Endothelial cell of umbilical vein (primary cell): ENCODE data around the gene RPP25. TPM values are rescaled to one million over a fixed set of nuclear protein-coding genes. Genes with fewer than 3 reads are reported as not detected.

ENCODE experiments used
- BruUV-seq: library from RNA; stranded (reverse); fragments of 400-500 nt; replicated peaks from 2 replicates; lab custom pipeline; 2021; lab: Mats Ljungman, UMichigan
- CTCF ChIA-PET: fragments of 300-600, 350-600 bp; sonication (Branson Sonifier 250); formaldehyde crosslinking; loops from one replicate; lab custom pipeline; 2021; ENCODE audit warnings: antibody characterized with exemption, inconsistent platforms; lab: Charles Lee
- POLR2A ChIA-PET: fragments of 300-600, 350-600 bp; sonication (Branson Sonifier 250); formaldehyde crosslinking; loops from one replicate; lab custom pipeline; 2021; ENCODE audit warnings: antibody characterized with exemption, inconsistent platforms; lab: Charles Lee
- DNase-seq: peaks from one replicate; pipeline ENCODE4 v3.0.0-alpha.2; 2011; ENCODE audit warnings: low read depth, low spot score
- FAIRE-seq: peaks from 2 replicates; lab custom pipeline; 2011; peaks lifted over from hg19 to GRCh38; lab: Jason Lieb, UNC
- H2AFZ ChIP-seq: 2 replicates; pipeline ENCODE4 v1.6.0; 2012; ENCODE audit warnings: low read depth, low read length, control low read depth, inconsistent platforms
- H3K27ac ChIP-seq: 2 replicates; pipeline ENCODE4 v1.5.1; 2011; ENCODE audit warnings: low read depth, mild to moderate bottlenecking, control low read depth, low read length, moderate library complexity; ENCODE audit not compliant: insufficient read depth
- H3K27me3 ChIP-seq, 2 experiments: 2 replicates each; pipeline versions ENCODE4 v1.6.0 to v1.6.1; 2011; ENCODE audit warnings: low read length in 2 of 2, mixed read lengths in 1 of 2; ENCODE audit not compliant: control insufficient read depth in 2 of 2, insufficient read depth in 2 of 2
- H3K36me3 ChIP-seq, 2 experiments: 2 replicates in 1 of 2; 3 replicates in 1 of 2; pipeline ENCODE4 v1.5.1; 2011; ENCODE audit warnings: low read length in 2 of 2, mild to moderate bottlenecking in 1 of 2, moderate library complexity in 1 of 2; ENCODE audit not compliant: control insufficient read depth in 2 of 2, insufficient read depth in 2 of 2; ENCODE audit errors: extremely low read depth in 1 of 2
- H3K4me1 ChIP-seq: 3 replicates; pipeline ENCODE4 v1.5.1; 2011; ENCODE audit warnings: mild to moderate bottlenecking, low read length; ENCODE audit not compliant: control insufficient read depth, insufficient read depth; ENCODE audit errors: extremely low read depth
- H3K4me2 ChIP-seq: 2 replicates; pipeline ENCODE4 v1.6.1; 2011; ENCODE audit warnings: low read length, control low read depth, mixed read lengths; ENCODE audit not compliant: insufficient read depth
- H3K4me3 ChIP-seq, 3 experiments: fragments of 200-600 bp in 1 of 3; sonication (generic), shearing (Covaris generic) in 1 of 3; replicated peaks in 1 of 3; 2 replicates each; pipeline ENCODE4 v1.5.1; 2011 to 2016; ENCODE audit warnings: control low read depth in 3 of 3, low read length in 3 of 3, mild to moderate bottlenecking in 2 of 3, inconsistent platforms in 1 of 3, low read depth in 1 of 3, moderate library complexity in 1 of 3; ENCODE audit not compliant: insufficient read depth in 1 of 3
- H3K79me2 ChIP-seq: 2 replicates; pipeline ENCODE4 v1.6.0; 2012; ENCODE audit warnings: low read length, inconsistent platforms; ENCODE audit not compliant: control insufficient read depth, insufficient read depth
- H3K9ac ChIP-seq: replicated peaks from 2 replicates; pipeline ENCODE3; 2011; ENCODE audit warnings: low read length, control low read depth; ENCODE audit not compliant: insufficient read depth; ENCODE audit errors: extremely low read depth
- H3K9me1 ChIP-seq: replicated peaks from 3 replicates; pipeline ENCODE4 v1.6.0; 2011; ENCODE audit warnings: mild to moderate bottlenecking, low read length; ENCODE audit not compliant: control insufficient read depth, insufficient read depth; ENCODE audit errors: extremely low read depth
- H3K9me3 ChIP-seq: replicated peaks from 2 replicates; pipeline ENCODE4 v1.5.1; 2012; ENCODE audit warnings: low read length, inconsistent platforms; ENCODE audit not compliant: control insufficient read depth, insufficient read depth
- H4K20me1 ChIP-seq: replicated peaks from 2 replicates; pipeline ENCODE3; 2011; ENCODE audit warnings: mild to moderate bottlenecking, low read length; ENCODE audit not compliant: control insufficient read depth, insufficient read depth; ENCODE audit errors: extremely low read depth
- EZH2 ChIP-seq: IDR thresholded peaks from 2 replicates; pipeline ENCODE4 v1.6.1; 2012; ENCODE audit warnings: borderline replicate concordance, low read depth, mild to moderate bottlenecking, moderate library complexity, low read length, inconsistent platforms; ENCODE audit not compliant: severe bottlenecking
- FOS ChIP-seq: IDR thresholded peaks from 2 replicates; pipeline ENCODE4 v1.6.1; 2011; ENCODE audit warnings: mild to moderate bottlenecking, low read length, moderate library complexity, borderline replicate concordance; ENCODE audit not compliant: insufficient read depth
- GATA2 ChIP-seq: IDR thresholded peaks from 2 replicates; pipeline ENCODE4 v1.7.0; 2011; ENCODE audit warnings: low read depth, mild to moderate bottlenecking, moderate library complexity, mixed read lengths, low read length; ENCODE audit not compliant: insufficient read length, insufficient read depth
- JUN ChIP-seq: IDR thresholded peaks from 2 replicates; pipeline ENCODE4 v1.6.1; 2011; ENCODE audit warnings: borderline replicate concordance, low read depth; ENCODE audit not compliant: insufficient read length, insufficient read depth
- MYC ChIP-seq: IDR thresholded peaks from one replicate; pipeline ENCODE4 v1.6.1; 2011; ENCODE audit warnings: mild to moderate bottlenecking, low read depth, low read length
- POLR2A ChIP-seq: IDR thresholded peaks from 2 replicates; pipeline ENCODE4 v1.6.1; 2012; ENCODE audit warnings: low read depth, mild to moderate bottlenecking, control low read depth, low read length
- POLR2AphosphoS5 ChIP-seq: IDR thresholded peaks from 2 replicates; pipeline ENCODE4 v1.6.1; 2012; ENCODE audit warnings: low read depth, mild to moderate bottlenecking, control low read depth, low read length, moderate library complexity; ENCODE audit not compliant: insufficient read depth
- dilution Hi-C: fragments of 300-500 bp; cut with MboI; formaldehyde crosslinking; loops from one replicate; pipeline ENCODE4 v1.15.0; 2019; ENCODE audit warnings: low sequenced_read_pairs; ENCODE audit not compliant: extremely low pct_ligation_motif_present
- intact Hi-C: fragments of 100-400 bp; cut with micrococcal nuclease; formaldehyde crosslinking; loops from one replicate; pipeline ENCODE4 v1.10.0; 2022
- polyA plus RNA-seq, 4 experiments: library from polyadenylated mRNA; depleted of rRNA in 3 of 4; stranded (reverse) in 3 of 4; unstranded in 1 of 4; fragments of >200 nt; gene quantifications; 2 replicates each; pipeline versions ENCODE4 v1.2.1 to v1.2.3, GENCODE V29; 2011 to 2012; ENCODE audit warnings: missing spikeins in 1 of 4
- total RNA-seq: library from RNA; stranded (reverse); gene quantifications from 2 replicates; pipeline ENCODE4 v1.2.3, GENCODE V29; 2021
- TF ChIP-seq, protein P1 (sequence below): IDR thresholded peaks from 2 replicates; pipeline ENCODE4 v1.6.1; 2011; ENCODE audit not compliant: insufficient read depth, insufficient read length
- TF ChIP-seq, protein P2 (sequence below), 2 donors: IDR thresholded peaks; 1 replicate in 1 of 2; 2 replicates in 1 of 2; pipeline ENCODE4 v1.5.1; 2011; ENCODE audit warnings: low read length in 2 of 2, mild to moderate bottlenecking in 2 of 2, moderate library complexity in 2 of 2, control low read depth in 1 of 2, inconsistent platforms in 1 of 2, low read depth in 1 of 2; ENCODE audit not compliant: insufficient read depth in 1 of 2; ENCODE audit errors: extremely low read depth in 1 of 2

Gene RPP25
- total and polyA plus RNA-seq, 2 donors (not counting 3 experiments of a cell fraction or from before 2014, with no cell fraction given) = 10.1 to 13.8 TPM

DNA sequence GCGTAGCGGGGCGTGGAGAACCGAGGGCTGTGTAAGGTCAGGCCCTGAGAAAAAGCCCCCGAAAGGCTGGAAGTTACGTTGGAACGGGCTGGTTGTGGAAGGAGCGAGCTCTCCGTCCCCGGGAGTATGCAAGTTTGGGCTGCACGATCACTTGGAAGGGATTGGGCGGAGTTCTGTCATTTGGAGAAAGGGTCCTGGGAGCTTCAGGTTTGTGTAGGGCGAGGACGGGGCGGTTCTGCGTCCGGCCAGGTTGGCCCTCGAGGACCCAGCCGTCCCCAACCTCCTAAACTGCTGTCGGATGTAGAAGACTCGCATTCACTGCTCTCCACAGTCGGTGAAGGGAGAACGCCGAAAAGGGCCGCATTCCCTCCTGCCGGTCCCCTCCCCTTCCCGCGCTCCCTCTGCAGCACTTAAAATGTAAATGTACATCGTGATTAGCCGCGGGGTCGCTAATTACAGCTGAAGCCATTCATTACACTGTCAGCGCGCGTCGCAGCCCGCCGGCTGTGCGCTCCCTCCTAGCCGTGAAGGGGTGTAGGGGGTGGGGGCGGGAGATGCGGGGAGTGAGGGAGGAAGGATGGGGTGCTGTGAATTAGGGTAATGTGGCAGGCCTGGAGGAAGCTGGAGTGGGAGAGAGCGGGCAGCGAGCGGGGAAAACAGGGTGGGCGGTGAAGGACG, 2.5 kb upstream of the RPP25 start:
- no peak overlapping the region for H3K9ac ChIP-seq
- POLR2A ChIA-PET = no interaction called here
- intact Hi-C loops = no loop called here
- dilution Hi-C loops = no loop called here
- FAIRE-seq = no peak
- no peak for DNase-seq
- H3K9me3 ChIP-seq = no peaks in the 10 kb centered on the region
- H3K4me2 ChIP-seq = peak overlapping the region; percentile 8
- H2AFZ ChIP-seq = peak overlapping the region; percentile 33
- no peaks in the 10 kb centered on the region for H4K20me1 ChIP-seq
- H3K9me1 ChIP-seq = no peaks in the 10 kb centered on the region
- no peak for TF ChIP-seq POLR2A
- no peak for TF ChIP-seq JUN
- TF ChIP-seq FOS = no peak
- TF ChIP-seq GATA2 = no peak
- TF ChIP-seq EZH2 = peak; percentile 62
- H3K79me2 ChIP-seq = peaks cover 13% of the 10 kb centered on the region
- no peak overlapping the region for H3K27ac ChIP-seq
- peak overlapping the region in 2 of 3 experiments; percentile 14 to 25 for H3K4me3 ChIP-seq
- CTCF ChIA-PET = interaction anchor here (0.9 to 1.1 kb wide), 2 partner anchors 8 to 190 kb away, joined by 3 to 4 read pairs; no protein-coding TSS in a partner anchor
- no TSS peak for BruUV-seq
- H3K36me3 ChIP-seq = no peaks in the 10 kb centered on the region
- H3K4me1 ChIP-seq = peaks cover 59% of the 10 kb centered on the region
- H3K27me3 ChIP-seq = peaks cover 0 to 3% of the 10 kb centered on the region in 2 experiments

DNA sequence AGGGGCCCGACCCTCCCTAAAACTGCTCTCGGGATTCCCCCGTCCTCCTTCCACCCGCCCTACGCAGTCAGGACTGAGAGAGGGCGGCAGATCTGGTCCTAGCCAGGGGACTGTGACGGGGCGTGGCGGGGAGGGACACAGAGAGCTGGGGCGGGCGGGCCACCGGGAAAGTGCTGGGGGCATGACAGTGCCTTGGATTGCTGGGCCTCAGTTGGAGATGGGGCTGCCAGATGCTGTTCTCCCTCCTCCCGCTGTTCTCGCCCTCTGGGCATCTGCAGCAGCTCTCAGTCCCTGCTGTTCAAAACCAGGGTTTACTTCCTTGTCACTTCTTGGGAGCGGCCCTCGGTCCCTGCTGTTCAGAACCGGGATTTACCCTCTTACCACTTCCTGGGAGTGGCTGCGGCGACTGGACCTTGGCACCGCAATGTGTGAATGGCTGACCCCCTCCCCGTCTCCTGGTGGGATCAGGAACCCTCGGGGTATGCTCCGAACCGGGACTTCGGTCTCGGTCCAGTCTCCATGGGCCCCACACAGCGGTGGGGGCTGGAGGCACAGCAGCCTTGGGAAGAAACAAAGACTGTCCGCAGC, 1.8 kb upstream of the RPP25 start:
- POLR2A ChIA-PET = no interaction called here
- H3K4me2 ChIP-seq = peak overlapping the region; percentile 89
- intact Hi-C loops = no loop called here
- BruUV-seq = no TSS peak
- peaks cover 58% of the 10 kb centered on the region for H3K4me1 ChIP-seq
- TF ChIP-seq, protein P1, sequence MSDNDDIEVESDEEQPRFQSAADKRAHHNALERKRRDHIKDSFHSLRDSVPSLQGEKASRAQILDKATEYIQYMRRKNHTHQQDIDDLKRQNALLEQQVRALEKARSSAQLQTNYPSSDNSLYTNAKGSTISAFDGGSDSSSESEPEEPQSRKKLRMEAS = no peak
- TF ChIP-seq JUN (no peak), POLR2AphosphoS5 (no peak), MYC (no peak), FOS (no peak), GATA2 (no peak), EZH2 (no peak)
- TF ChIP-seq, protein P2, sequence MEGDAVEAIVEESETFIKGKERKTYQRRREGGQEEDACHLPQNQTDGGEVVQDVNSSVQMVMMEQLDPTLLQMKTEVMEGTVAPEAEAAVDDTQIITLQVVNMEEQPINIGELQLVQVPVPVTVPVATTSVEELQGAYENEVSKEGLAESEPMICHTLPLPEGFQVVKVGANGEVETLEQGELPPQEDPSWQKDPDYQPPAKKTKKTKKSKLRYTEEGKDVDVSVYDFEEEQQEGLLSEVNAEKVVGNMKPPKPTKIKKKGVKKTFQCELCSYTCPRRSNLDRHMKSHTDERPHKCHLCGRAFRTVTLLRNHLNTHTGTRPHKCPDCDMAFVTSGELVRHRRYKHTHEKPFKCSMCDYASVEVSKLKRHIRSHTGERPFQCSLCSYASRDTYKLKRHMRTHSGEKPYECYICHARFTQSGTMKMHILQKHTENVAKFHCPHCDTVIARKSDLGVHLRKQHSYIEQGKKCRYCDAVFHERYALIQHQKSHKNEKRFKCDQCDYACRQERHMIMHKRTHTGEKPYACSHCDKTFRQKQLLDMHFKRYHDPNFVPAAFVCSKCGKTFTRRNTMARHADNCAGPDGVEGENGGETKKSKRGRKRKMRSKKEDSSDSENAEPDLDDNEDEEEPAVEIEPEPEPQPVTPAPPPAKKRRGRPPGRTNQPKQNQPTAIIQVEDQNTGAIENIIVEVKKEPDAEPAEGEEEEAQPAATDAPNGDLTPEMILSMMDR (IDR thresholded peaks at IDR 0.05; ENCODE audit: extremely low read depth in 1 of 2, insufficient read depth in 1 of 2, low read depth in 1 of 2, low read length in 2 of 2) = no peak
- CTCF ChIA-PET = interaction anchor here (0.9 to 3.8 kb wide), 2 partner anchors 8 kb away, joined by 4 to 20 read pairs; no protein-coding TSS in a partner anchor
- dilution Hi-C loops = no loop called here
- FAIRE-seq (no peak), DNase-seq (no peak)
- no peaks in the 10 kb centered on the region for H3K36me3 ChIP-seq
- H3K79me2 ChIP-seq = peaks cover 15% of the 10 kb centered on the region
- H2AFZ ChIP-seq = peak overlapping the region; percentile 36
- no peak overlapping the region for H3K9ac ChIP-seq
- H3K9me1 ChIP-seq = no peaks in the 10 kb centered on the region
- H3K27me3 ChIP-seq = peaks cover 0 to 3% of the 10 kb centered on the region in 2 experiments
- no peaks in the 10 kb centered on the region for H4K20me1 ChIP-seq
- H3K4me3 ChIP-seq = peak overlapping the region in 2 of 3 experiments; percentile 14 to 25
- H3K9me3 ChIP-seq = no peaks in the 10 kb centered on the region
- H3K27ac ChIP-seq = no peak overlapping the region
